ENCODE data around the gene KLHL2. TPM values are rescaled to one million over a fixed set of nuclear protein-coding genes. Genes with fewer than 3 reads are reported as not detected.
A peak's percentile ranks its signal among the peaks of the same experiment; 100 is the strongest.
"Not testable (repeated sequence)": the region's sequence is repeated elsewhere in the genome, so short reads cannot be mapped to it uniquely, and the experiment has no call there.

The KLHL2 gene
- total RNA-seq, 1 donor from 2014 or later: 7.3 TPM

- intact Hi-C loops (cut with DNase I); DNase-seq; ATAC-seq (ENCODE audit: poor library complexity): not testable (repeated sequence)
Observed at GRCh38 chr4:165342340-165342739, 135.0 kb downstream of the KLHL2 start.

DNA sequence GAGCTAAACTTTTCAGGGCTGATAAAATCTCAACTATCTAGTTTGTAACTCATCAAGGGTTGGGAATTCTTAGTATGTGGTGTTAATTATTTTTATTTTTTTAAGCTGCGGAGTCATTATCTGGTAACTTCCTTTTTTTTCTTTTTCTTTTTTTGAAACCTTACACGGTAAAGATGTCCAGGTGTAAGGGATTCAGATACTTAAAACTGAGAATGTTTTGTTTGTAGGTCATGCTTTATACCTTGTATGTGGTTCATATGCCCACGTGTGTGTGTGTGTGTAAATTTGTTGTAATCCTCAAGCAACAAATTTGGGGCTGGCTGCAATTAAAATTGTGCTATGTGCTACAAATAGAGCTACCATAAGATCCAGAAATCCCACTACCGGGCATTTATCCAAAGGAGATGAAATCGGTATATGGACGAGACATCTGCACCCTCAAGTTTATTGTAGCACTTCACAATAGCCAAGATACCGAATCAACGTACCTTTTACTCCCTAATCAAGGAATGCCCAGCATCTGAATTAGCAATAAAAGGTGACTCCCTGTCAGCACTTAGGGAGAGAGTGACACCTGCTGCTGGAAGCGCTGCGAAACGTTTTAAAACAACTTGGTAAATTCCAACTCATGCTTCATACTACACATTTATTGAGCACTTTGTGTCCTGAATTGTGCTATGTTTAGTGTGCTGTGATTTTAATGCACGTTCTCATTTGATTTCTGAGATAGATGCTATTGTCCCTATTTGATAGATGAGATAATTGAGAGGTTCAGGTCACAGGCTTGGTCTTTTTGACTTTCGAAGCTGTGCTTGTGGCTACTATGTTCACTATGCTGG is 136.2 kb downstream of the KLHL2 start:
- no peak for DNase-seq
- intact Hi-C loops (cut with DNase I): no loop called here
- no peak for ATAC-seq (ENCODE audit: poor library complexity)

- ATAC-seq (ENCODE audit: poor library complexity): no peak
- no peak for DNase-seq
- intact Hi-C loops (cut with DNase I): loop anchor here (5.0 kb wide), 1 partner anchor 214 kb away; no protein-coding TSS in a partner anchor
Observed at GRCh38 chr4:165345666-165346417, 138.5 kb downstream of the KLHL2 start.

GRCh38 chr4:165347647-165348569 is 140.5 kb downstream of the KLHL2 start:
- no peak for ATAC-seq (ENCODE audit: poor library complexity)
- no peak for DNase-seq
- intact Hi-C loops (cut with DNase I): loop anchor here (5.0 kb wide), 1 partner anchor 216 kb away; no protein-coding TSS in a partner anchor

DNA sequence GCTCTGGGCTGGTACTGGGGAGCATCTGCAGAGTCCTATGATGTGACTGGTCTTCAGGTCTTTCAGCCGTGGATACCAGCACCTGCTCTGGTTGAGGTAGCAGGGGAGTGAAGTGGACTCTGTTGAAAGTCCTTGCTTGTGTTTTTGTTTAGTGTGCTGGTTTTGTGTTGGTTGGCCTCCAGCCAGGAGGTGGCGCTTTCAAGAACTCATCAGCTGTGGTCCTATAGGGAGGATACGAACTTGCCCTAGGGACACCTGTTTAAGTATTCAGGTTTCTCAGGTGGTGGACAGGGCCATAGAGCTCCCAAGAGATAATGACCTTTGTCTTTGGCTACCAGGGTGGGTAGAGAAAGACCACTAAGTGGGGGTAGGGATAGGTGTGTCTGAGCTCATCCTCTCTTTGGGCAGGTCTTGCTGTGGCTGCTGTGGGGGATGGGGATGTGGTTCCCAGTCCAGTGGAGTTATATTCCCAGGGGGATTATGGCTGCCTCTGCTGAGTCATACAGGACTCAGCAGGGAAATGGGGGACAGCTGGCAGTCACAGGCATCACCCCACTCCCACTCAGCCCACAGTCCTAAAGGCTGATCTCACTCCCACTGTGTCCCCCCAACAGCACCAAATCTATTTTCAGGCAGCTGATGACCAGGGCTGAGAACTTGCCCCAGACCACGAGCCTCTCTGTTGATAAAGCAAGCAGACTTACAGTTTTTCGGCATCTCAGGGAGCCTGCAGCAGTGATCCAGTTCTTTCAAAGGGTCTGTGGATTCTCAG is 144.2 kb downstream of the KLHL2 start:
- no peak for DNase-seq
- intact Hi-C loops (cut with DNase I): no loop called here
- ATAC-seq (ENCODE audit: poor library complexity): no peak

GRCh38 chr4:165355900-165356300 is 148.5 kb downstream of the KLHL2 start:
- ATAC-seq (ENCODE audit: poor library complexity) (peak; percentile 66), DNase-seq (no peak)
- intact Hi-C loops (cut with DNase I): loop anchor here (5.0 kb wide), 1 partner anchor 106 kb away; no protein-coding TSS in a partner anchor

DNA sequence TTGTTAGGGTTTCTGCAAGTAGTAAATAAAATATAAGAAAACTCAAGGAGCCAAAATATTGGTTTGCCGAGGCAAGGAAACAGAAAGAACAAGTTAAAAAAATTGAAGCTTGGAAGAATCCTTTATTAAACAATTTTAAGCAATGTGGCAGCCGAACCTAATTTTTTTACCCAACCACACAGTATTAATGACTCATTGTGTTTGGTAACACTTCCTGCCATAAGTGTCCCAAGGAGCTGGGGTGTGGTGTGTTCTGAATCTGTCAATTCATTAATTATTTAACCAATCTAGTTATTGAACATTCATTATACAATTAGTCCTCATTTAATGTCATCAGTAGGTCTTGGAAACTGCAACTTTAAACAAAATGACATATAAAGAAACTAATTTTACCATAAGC is 152.1 kb downstream of the KLHL2 start:
- intact Hi-C loops (cut with DNase I): loop anchor here (5.0 kb wide), 1 partner anchor 103 kb away; no protein-coding TSS in a partner anchor
- DNase-seq: no peak
- no peak for ATAC-seq (ENCODE audit: poor library complexity)

GRCh38 chr4:165360041-165360695 is 152.8 kb downstream of the KLHL2 start:
- ATAC-seq (ENCODE audit: poor library complexity) (peak; percentile 34), DNase-seq (no peak)
- intact Hi-C loops (cut with DNase I): no loop called here

- intact Hi-C loops (cut with DNase I): no loop called here
- ATAC-seq (ENCODE audit: poor library complexity) (no peak), DNase-seq (no peak)
Observed at GRCh38 chr4:165360985-165361670, 153.8 kb downstream of the KLHL2 start.

- ATAC-seq (ENCODE audit: poor library complexity): no peak
- DNase-seq: no peak
- intact Hi-C loops (cut with DNase I): no loop called here
Observed at GRCh38 chr4:165361810-165362209, 154.4 kb downstream of the KLHL2 start.

DNA sequence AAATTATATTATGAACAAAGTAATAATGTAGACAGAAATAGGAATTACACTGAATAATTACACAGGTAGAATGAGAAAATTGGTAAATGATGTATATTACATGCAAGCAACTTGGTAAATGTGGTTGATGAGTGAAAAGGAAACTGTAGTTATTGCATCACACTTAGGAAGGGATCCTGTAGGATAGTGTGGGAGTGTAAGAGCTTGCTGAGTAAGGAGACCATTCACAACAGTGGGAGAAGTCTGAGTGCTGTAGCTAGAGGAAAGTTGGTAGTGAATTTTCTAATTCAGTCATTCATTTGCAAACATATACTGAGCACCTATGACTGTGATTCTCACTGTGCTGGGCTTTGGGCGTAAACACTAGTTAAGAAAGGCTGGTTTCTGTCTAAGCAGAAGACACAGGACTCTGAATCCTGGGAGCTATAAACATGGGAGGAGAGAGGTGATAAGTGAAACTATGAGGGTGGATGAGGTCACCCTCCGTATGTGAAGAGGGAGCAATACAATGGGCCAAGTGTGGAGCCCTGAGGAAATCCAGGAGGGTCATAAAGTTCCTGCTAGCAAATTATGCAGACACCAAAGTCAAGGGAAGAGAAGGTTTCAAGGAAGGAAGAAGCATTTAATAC is 157.2 kb downstream of the KLHL2 start:
- no peak for ATAC-seq (ENCODE audit: poor library complexity)

GRCh38 chr4:165367040-165367439 is 159.7 kb downstream of the KLHL2 start:
- ATAC-seq (ENCODE audit: poor library complexity) (no peak), DNase-seq (no peak)
- intact Hi-C loops (cut with DNase I): no loop called here

More for the DNA sequence above, 157.2 kb downstream of the KLHL2 start:
- intact Hi-C loops (cut with DNase I): no loop called here
- no peak for DNase-seq

DNA sequence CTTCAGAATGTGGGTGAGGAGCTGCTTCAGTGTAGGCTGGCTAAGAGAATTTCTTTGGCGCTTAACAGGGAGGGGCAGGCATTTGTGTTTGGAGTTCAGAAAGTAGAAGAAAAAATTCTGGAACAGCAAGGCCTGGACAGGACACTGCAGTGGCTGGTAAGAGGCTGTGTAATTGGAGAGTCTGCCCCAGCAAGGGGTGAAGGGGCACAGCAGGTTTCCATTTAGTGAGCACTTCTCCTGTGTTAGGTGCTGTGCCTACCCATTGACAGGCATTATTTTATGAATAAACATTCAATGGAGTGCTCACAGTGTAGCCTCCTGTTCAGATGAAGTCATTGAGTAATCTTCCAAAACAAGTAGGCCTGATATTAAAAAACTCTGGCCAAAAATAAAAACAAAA is 160.8 kb downstream of the KLHL2 start:
- DNase-seq (no peak), ATAC-seq (ENCODE audit: poor library complexity) (no peak)
- intact Hi-C loops (cut with DNase I): no loop called here

GRCh38 chr4:165368567-165368966 is 161.2 kb downstream of the KLHL2 start:
- DNase-seq (no peak), ATAC-seq (ENCODE audit: poor library complexity) (no peak)
- intact Hi-C loops (cut with DNase I): no loop called here

GRCh38 chr4:165369522-165369921 is 162.2 kb downstream of the KLHL2 start:
- intact Hi-C loops (cut with DNase I): no loop called here
- DNase-seq: no peak
- no peak for ATAC-seq (ENCODE audit: poor library complexity)

DNA sequence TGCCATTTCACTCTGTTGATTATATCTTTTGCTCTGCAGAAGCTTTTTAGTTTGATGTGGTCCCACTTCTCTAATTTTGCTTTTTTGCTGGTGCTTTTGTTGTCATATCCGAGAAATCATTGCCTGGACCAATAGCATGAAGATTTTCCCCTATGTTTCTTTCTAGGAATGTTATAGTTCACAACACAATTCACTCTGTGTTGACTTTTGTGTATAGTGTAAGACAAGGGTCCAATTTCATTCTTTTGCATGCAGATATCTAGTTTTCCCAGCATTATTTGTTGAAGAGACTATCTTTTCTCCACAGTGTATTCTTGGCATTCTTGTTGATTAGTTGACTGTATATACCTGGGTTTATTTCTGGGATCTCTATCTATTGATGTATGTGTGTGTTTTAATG is 163.2 kb downstream of the KLHL2 start:
- intact Hi-C loops (cut with DNase I): no loop called here

More for the DNA sequence above, 163.2 kb downstream of the KLHL2 start:
- no peak for DNase-seq
- ATAC-seq (ENCODE audit: poor library complexity): no peak
